Lower leg skin (tissue), 4 donors: ENCODE results near the gene STOML1. TPM values are rescaled to one million over a fixed set of nuclear protein-coding genes. Genes with fewer than 3 reads are reported as not detected.
"Not testable (repeated sequence)": the region's sequence is repeated elsewhere in the genome, so short reads cannot be mapped to it uniquely, and the experiment has no call there.

Experiments
- DNase-seq, 2 donors: peaks; one replicate each; pipeline ENCODE4 v3.0.0-alpha.2; 2019; ENCODE audit warnings: low spot score in 2 of 2
- H3K4me3 ChIP-seq: fragments of 200-600 bp; sonication (generic); 2 replicates; pipeline ENCODE4 v1.5.1; 2017; ENCODE audit warnings: mild to moderate bottlenecking, low read depth; ENCODE audit not compliant: poor library complexity, severe bottlenecking
- POLR2A ChIP-seq, 2 donors: fragments of 450-650 bp; IDR thresholded peaks; one replicate each; pipeline ENCODE4 v1.6.1; 2016 to 2017; ENCODE audit warnings: antibody characterized with exemption in 2 of 2, mild to moderate bottlenecking in 1 of 2, moderate library complexity in 1 of 2
- WGBS, 2 donors: methylation state at CpG; one replicate each; pipeline ENCODE4 v1.1.5; 2018; 5-methylcytosine and 5-hydroxymethylcytosine counted together
- intact Hi-C: fragments of 100-400 bp; cut with DNase I; formaldehyde crosslinking; loops from one replicate; pipeline ENCODE4 v1.15.0; 2023; ENCODE audit warnings: low total_unique reads
- total RNA-seq, 4 donors: library from RNA; depleted of rRNA; stranded (reverse); fragments of >200 nt; gene quantifications; one replicate each; pipeline ENCODE4 v1.1.0, GENCODE V29; 2016
- TF ChIP-seq, protein P1 (sequence below), 3 donors: fragments of 450-650 bp; IDR thresholded peaks; one replicate each; pipeline ENCODE4 v1.5.1; 2016; ENCODE audit warnings: antibody characterized with exemption in 3 of 3, mild to moderate bottlenecking in 3 of 3, moderate library complexity in 2 of 3

STOML1 gene
- total RNA-seq, 4 donors from 2014 or later, result 14.4 to 24.6 (median 23.9) TPM

DNA sequence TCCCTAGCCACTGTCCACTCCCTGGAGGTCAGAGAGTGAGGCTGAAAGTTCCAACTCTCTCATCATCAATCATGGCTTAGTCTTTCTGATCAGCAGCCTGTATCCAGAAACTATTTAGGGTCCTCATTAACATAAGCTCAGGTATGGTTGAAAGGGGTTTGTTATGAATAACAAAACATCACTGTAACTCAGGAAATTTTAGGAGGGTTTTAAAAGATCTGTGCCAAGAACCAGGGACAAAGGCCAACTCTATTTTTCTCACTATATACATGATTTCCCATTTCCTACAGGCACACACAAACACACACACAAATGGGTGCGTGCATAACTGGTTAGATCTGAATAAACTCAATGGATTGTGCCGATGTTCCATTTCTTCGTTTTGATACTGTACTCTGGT lies 23.6 kb downstream of the STOML1 start:
- TF ChIP-seq, protein P1, sequence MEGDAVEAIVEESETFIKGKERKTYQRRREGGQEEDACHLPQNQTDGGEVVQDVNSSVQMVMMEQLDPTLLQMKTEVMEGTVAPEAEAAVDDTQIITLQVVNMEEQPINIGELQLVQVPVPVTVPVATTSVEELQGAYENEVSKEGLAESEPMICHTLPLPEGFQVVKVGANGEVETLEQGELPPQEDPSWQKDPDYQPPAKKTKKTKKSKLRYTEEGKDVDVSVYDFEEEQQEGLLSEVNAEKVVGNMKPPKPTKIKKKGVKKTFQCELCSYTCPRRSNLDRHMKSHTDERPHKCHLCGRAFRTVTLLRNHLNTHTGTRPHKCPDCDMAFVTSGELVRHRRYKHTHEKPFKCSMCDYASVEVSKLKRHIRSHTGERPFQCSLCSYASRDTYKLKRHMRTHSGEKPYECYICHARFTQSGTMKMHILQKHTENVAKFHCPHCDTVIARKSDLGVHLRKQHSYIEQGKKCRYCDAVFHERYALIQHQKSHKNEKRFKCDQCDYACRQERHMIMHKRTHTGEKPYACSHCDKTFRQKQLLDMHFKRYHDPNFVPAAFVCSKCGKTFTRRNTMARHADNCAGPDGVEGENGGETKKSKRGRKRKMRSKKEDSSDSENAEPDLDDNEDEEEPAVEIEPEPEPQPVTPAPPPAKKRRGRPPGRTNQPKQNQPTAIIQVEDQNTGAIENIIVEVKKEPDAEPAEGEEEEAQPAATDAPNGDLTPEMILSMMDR (IDR thresholded peaks at IDR 0.05), result no peak
- no peak for TF ChIP-seq POLR2A (IDR thresholded peaks at IDR 0.05)
- 74 to 98% methylated on average over 3 of the region's 3 CpGs for WGBS, 2 donors
- H3K4me3 ChIP-seq, result no peak overlapping the region
- intact Hi-C loops, result loop anchor here (5.0 to 10.0 kb wide), 2 partner anchors 79 to 356 kb away; no protein-coding TSS in a partner anchor
- DNase-seq, result no peak

DNA sequence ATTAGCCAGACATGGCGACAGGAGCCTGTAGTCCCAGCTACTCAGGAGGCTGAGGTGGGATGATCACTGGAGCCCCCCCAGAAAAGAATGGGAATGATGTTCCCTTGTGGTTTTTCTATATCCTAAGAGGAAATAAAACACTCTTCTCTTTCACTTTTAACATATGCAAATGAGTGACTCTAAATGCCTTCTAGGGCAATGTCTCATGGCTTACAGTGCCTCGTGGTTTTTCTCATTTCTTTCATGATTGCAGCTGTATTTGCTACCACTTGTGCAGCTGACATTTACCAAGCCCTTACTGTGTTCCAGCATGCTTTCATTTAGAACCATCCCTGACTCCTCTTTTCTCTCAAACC lies 26.4 kb downstream of the STOML1 start:
- DNase-seq, result no peak
- intact Hi-C loops, result loop anchor here (5.0 to 10.0 kb wide), 2 partner anchors 82 to 359 kb away; no protein-coding TSS in a partner anchor
- 37 to 40% methylated on average over 2 of the region's 2 CpGs for WGBS, 2 donors

DNA sequence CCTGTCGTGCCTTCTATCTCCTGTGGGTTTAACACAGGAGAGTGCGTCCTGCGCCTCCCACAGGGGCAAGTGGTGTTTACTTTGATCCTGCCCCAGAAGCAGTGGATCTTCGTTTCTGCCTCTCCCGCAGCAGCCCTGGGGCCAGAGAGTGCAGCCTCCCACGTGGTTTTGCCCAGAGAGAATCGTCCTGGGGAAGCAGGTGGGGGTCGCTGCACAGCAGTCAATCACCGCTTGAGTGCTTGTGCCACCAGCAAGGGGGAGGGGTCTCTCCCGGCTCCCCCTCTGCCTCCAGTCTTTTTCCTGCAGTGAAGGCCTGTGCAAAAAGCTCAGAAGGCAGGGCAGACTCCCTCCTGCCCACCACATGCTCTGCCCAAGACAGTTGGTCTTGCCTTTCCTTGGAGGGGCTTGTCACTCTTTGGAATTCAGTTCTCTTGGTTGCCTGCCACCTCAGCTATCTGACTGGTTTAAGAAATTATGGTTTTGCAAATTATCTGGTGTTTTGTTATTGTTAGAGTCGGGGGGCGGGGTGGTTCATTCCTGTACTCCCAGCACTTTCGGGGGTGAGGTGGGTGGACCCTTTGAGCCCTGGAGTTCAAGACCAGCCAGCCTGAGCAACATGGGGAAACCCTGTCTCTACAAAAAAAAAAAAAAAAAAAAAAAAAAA lies 26.9 kb downstream of the STOML1 start:
- no peak overlapping the region for H3K4me3 ChIP-seq
- 25 to 30% methylated on average over 8 to 13 of the region's 13 CpGs for WGBS, 2 donors
- intact Hi-C loops, result loop anchor here (5.0 to 10.0 kb wide), 2 partner anchors 82 to 360 kb away; no protein-coding TSS in a partner anchor

More for the DNA sequence above, 26.4 kb downstream of the STOML1 start:
- TF ChIP-seq, protein P1 (IDR thresholded peaks at IDR 0.05), result no peak
- TF ChIP-seq POLR2A (IDR thresholded peaks at IDR 0.05), result no peak
- no peak overlapping the region for H3K4me3 ChIP-seq

DNA sequence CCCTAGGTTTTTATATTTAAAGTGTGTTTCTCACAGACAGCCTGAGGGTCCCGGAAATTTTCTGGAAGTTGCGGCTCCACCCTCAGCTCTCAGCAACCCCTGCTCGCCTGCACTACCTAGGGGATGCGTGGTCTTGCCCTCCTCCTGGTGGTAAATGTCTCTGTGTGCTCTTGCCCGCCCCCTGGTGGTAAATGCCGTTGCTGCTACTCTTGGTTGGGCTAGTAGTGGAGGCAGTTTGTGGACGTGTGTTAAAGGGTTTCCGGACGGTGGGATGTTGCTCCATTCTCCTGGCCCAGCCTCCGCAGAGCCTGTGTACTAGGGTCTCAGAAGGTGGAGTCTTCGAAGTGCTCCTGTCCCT lies 27.4 kb downstream of the STOML1 start:
- H3K4me3 ChIP-seq, result no peak overlapping the region
- intact Hi-C loops, result loop anchor here (5.0 to 10.0 kb wide), 2 partner anchors 83 to 360 kb away; no protein-coding TSS in a partner anchor
- peak; percentile 83 to 97 for DNase-seq
- 5 to 6% methylated on average over 10 to 11 of the region's 11 CpGs for WGBS, 2 donors
- TF ChIP-seq, protein P1 (IDR thresholded peaks at IDR 0.05), result peak in 1 of 3 donors; percentile 66
- no peak for TF ChIP-seq POLR2A (IDR thresholded peaks at IDR 0.05)

More for the DNA sequence above, 26.9 kb downstream of the STOML1 start:
- peak in 1 of 2 donors; percentile 79 for DNase-seq
- no peak for TF ChIP-seq POLR2A (IDR thresholded peaks at IDR 0.05)
- TF ChIP-seq, protein P1 (IDR thresholded peaks at IDR 0.05), result no peak

DNA sequence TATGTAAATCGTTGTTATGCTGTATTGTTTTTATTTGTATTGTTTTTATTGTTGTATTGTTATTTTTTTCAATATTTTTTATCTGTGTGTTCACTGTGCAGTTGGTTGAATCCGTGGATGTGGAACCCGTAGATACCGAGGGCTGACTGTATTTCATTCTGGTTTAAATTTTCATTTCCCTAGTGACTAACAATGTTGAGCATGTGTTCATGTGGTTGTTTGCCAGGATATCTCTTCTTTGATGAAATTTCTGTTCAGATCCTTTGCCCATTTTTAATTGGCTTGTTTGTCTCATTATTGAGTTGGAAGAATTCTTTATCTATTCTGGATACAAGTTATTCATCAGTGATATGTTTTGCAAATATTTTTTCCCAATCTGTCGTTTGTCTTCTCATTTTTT lies 29.7 kb downstream of the STOML1 start:
- intact Hi-C loops, result loop anchor here (10.0 kb wide), 1 partner anchor 362 kb away; no protein-coding TSS in a partner anchor
- WGBS, 2 donors, result 70% methylated on average over 5 of the region's 5 CpGs
- H3K4me3 ChIP-seq, result no peak overlapping the region
- TF ChIP-seq, protein P1 (IDR thresholded peaks at IDR 0.05), result no peak
- TF ChIP-seq POLR2A (IDR thresholded peaks at IDR 0.05), result no peak
- DNase-seq, result peak in 1 of 2 donors; percentile 13

DNA sequence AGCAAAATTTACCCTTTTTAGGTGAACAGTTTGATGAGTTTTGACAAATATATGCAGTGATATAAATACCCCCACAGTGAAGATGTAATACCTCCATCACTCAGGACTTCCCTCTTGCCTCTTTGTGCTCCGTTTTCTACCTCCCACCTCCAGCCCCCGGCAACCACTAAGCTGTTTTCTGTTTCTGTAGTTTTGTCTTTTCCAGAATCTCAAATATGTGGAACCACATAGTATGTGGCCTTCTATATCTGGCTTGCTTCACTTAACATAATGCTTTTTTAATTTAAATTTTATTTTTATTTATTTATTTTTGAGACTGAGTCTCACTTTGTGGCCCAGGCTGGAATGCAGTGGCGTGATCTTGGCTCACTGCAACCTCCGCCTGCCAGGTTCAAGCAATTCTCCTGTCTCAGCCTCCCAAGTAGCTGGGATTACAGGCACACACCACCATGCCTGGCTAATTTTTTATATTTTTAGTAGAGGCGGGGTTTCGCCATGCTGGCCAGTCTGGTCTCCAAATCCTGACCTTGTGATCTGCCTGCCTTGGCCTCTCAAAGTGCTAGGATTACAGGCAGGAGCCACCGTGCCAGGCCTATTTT lies 31.5 kb downstream of the STOML1 start:
- DNase-seq, result peak in 1 of 2 donors; percentile 78
- WGBS, 2 donors, result 87 to 94% methylated on average over 7 of the region's 7 CpGs
- intact Hi-C loops, result loop anchor here (10.0 kb wide), 1 partner anchor 364 kb away; no protein-coding TSS in a partner anchor
- H3K4me3 ChIP-seq, result not testable (repeated sequence)
